Astrocyte of the cerebellum (primary cell): ENCODE results near the gene CATSPERZ.
A peak's percentile ranks its signal among the peaks of the same experiment; 100 is the strongest.

ENCODE experiments used
- DNase-seq: peaks from one replicate; pipeline ENCODE4 v3.0.0-alpha.2; 2011; ENCODE audit warnings: low read depth
- H3K4me3 ChIP-seq: 2 replicates; pipeline ENCODE4 v1.5.1; 2011; ENCODE audit warnings: mild to moderate bottlenecking, low read depth, low read length, moderate library complexity
- in situ Hi-C: cut with HindIII; loops from 2 replicates; pipeline ENCODE4 v1.10.0; 2017; ENCODE audit warnings: low sequenced_read_pairs
- TF ChIP-seq, protein P1 (sequence below): IDR thresholded peaks from 2 replicates; pipeline ENCODE4 v1.5.1; 2012; ENCODE audit warnings: low read length, low read depth, moderate library complexity, mild to moderate bottlenecking; ENCODE audit errors: missing control alignments

Gene CATSPERZ

DNA sequence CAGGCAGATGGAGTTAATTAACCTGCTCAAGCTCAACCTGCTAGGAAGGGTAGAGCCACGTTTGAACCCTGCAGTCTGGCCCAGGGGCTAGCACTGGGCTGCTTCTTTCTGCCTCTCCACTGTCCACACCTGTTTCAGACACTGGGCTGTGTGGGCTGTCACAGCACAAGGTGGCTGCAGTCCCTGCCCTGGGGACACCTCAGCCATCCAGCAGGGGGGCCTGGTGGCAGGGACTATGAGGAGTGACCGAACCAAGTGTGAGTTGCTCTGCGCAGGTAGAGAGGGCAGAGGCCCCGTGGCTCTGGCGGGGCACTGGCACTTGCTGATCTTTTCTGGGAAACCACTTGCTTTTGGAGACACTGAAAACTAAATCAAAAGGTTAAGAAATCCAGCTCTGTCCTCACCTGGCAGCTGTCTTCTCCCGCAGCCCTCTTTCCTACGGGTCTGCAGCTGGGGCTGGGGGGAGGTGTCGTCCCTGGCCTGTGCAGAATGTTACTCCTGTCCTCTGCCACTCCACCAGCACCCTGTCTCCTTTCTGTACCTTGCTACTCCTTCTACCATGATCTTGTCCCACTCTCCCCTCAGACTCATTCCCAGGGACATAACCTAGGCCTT, 21.5 kb upstream of the CATSPERZ start:
- no peak for DNase-seq
- in situ Hi-C loops, result loop anchor here (10.0 kb wide), 1 partner anchor 74 kb away; the partner anchor contains the start of gene FERMT3
- TF ChIP-seq, protein P1, sequence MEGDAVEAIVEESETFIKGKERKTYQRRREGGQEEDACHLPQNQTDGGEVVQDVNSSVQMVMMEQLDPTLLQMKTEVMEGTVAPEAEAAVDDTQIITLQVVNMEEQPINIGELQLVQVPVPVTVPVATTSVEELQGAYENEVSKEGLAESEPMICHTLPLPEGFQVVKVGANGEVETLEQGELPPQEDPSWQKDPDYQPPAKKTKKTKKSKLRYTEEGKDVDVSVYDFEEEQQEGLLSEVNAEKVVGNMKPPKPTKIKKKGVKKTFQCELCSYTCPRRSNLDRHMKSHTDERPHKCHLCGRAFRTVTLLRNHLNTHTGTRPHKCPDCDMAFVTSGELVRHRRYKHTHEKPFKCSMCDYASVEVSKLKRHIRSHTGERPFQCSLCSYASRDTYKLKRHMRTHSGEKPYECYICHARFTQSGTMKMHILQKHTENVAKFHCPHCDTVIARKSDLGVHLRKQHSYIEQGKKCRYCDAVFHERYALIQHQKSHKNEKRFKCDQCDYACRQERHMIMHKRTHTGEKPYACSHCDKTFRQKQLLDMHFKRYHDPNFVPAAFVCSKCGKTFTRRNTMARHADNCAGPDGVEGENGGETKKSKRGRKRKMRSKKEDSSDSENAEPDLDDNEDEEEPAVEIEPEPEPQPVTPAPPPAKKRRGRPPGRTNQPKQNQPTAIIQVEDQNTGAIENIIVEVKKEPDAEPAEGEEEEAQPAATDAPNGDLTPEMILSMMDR, result no peak
- H3K4me3 ChIP-seq, result no peak overlapping the region

DNA sequence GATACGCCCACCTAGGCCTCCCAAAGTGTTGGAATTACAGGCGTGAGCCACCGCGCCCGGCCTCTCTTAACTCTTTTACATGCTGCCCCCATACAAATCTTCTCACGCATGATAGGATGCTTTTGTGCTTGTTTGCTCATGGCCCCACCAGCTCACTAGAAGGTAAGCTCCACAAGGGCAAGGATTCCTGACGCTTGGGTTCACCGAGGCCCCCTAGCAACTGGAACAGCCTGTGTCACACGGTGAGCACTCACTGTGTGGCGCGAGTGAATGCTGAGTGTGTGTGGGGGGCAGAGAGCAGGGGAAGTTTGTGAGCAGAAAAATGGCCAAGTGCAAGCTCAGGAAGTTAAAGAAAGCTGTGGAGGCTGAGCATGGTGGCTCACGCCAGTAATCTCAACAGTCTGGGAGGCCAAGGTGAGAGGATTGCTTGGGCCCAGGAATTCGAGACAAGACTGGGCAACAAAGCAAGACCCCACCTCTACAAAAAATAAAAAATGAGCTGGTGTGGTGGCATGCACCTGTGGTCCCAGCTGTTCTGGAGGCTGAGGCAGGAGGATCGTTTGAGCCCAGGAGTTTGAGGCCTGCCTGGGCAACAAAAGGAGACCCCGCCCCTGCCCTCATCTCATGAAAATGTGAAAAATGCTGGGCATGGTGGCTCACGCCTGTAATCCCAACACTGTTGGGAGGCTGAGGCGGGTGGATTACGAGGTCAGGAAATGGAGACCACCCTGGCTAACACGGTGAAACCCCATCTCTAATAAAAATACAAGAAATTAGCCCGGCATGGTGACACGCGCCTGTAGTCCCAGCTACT, 18.0 kb upstream of the CATSPERZ start:
- TF ChIP-seq, protein P1, result no peak
- in situ Hi-C loops, result no loop called here
- H3K4me3 ChIP-seq, result no peak overlapping the region
- DNase-seq, result no peak

DNA sequence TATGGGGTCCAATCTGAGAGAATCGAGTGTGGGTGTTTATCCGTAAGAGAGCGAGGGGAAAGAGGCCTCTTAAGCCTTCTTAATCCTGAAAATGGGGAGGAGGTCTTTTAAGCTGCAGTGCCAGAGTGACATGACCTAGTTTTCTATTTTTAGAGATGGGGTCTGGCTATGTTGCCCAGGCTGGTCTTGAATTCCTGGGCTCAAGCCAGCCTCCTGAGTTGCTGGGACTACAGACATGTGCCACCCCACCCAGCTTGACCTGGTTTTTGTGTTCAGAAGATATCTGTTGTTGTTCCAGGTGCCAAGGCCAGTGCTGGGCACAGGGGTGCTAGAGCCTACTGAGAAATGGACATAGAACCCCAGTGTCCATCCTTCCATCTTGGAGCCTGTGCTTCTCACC, 17.1 kb upstream of the CATSPERZ start:
- no peak for DNase-seq
- in situ Hi-C loops, result no loop called here
- H3K4me3 ChIP-seq, result no peak overlapping the region
- TF ChIP-seq, protein P1, result no peak

DNA sequence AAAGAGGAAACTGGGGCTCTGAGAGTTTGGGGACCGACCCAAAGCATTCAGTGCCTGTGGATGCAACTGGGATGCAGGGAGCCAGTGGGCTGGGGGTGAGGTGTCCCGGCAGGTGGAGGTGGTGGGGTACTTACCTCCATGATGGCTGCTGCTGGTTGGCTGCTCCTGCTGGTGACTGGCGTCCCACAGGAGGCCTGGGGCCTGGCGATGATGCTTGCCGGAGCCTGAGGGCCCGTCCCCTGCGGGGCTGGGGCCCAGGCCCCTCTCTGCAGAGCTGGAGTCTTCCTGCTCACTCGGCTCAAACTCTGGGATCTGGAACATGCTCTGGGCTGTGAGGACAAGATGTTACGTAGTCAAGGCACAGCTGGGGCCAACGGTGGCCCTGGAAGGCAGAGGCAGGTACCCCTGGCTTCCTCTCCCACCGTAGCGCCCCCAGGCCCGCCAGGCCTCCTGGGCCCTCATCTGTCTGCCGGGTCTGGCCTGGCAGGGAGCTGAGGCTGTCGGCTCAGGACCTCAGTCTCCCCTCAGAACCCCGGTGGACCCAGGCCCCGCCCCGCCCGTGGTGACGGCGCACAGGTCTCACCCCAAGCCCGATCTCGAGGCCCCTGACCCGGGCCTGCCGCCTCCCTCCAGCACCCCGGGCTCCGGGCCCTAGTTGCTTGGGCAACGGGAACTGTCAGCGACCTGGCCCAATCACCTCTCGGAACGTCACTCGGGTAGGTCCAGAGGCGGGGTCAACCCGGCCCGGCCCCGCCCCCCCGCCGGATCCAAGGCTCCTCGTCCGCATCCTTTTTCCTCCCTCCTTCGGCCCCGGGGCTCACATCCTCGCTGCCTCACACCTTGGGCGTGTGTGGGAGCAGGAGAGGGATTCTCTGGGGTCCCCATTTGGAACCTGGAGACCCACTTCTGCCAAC, 15.9 kb upstream of the CATSPERZ start, which contains the start of gene BAD:
Gene BAD (minus strand): TSS at position 618 of the 914 bp plus-strand sequence. CDS start 297 bp downstream, at position 321.
- TF ChIP-seq, protein P1, result no peak
- in situ Hi-C loops, result no loop called here
- peak within 1 kb of the TSS; percentile 74 for H3K4me3 ChIP-seq
- peak; percentile 70 for DNase-seq

DNA sequence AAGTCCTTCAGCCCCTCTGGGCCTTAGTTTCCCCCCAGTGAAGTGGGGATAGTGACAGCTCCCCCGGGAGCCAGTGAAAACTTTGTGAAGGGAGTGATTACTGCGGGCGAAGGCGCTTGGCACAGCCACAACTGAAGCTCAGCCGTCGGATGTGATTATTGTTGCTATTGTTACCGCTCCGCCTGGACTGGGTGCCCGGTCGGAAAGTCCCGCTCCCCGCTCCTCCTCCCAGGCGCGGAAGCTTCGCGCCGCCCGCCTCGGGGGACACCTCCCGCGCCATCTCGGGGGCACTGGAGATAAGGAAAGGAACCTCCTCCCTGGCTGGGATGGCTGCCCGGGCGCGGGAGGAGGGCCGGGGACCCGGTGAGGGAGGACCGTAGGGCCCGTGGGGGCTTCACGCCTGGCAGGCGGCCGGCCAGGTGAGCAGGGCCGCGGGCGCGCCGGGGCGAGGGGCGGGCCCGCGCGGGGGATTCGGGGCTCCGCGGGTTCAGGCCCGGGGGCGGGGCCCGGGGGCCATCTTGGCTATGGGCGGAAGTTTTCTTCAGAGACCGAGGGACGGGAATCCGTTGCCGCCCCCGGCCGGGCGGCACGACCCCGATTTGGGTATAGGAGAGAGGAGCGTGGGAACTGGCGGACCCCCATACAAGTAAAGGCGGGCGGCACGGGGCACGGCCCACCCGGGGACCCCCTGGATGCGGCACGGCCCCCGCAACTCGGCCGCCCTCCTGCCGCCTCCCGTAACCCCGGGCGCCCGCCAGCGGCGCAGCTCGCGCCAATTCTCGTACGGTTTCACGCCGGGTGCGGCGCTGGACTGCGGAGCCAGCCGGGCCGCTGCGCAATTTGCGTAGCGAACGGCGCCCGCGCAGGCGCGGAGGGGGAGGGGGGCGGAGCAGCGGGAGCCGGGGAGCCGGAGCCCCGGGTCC, 14.9 kb upstream of the CATSPERZ start, which contains the start of gene GPR137:
Gene GPR137 (plus strand): TSS at position 887 of the 923 bp plus-strand sequence. CDS start 677 bp downstream, outside the sequence.
- peak within 1 kb of the TSS; percentile 74 for H3K4me3 ChIP-seq
- TF ChIP-seq, protein P1, result no peak
- no peak for DNase-seq
- in situ Hi-C loops, result no loop called here
